GM12865 (cell line): ENCODE data around the gene SLC4A5.

Experiments used
- DNase-seq: peaks from one replicate; pipeline ENCODE4 v3.0.0; 2010; ENCODE audit warnings: low read depth
- H3K4me3 ChIP-seq: 2 replicates; pipeline ENCODE4 v1.5.1; 2011; ENCODE audit warnings: mild to moderate bottlenecking, low read depth, low read length, control low read depth
- TF ChIP-seq, protein P1 (sequence below): IDR thresholded peaks from 2 replicates; pipeline ENCODE4 v1.5.1; 2011; ENCODE audit warnings: low read length, control low read depth, low read depth, inconsistent platforms; ENCODE audit not compliant: insufficient read depth; ENCODE audit errors: missing control alignments

SLC4A5 gene

DNA sequence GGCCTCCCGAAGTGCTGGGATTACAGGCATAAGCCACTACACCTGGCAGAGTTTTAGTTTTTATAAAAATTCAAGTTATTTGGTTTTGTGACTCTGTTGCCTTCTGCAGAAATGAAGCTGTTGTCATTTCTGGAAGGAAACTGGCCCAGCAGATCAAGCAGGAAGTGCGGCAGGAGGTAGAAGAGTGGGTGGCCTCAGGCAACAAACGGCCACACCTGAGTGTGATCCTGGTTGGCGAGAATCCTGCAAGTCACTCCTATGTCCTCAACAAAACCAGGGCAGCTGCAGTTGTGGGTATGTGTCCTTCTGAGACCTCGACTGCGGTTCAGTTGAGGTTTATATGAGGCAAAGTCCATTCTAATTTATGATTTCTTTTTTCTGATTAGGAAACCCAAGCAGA is 137.6 kb downstream of the SLC4A5 start:
- DNase-seq, result peak; percentile 61
- peak overlapping the region; percentile 1 for H3K4me3 ChIP-seq
- TF ChIP-seq, protein P1, sequence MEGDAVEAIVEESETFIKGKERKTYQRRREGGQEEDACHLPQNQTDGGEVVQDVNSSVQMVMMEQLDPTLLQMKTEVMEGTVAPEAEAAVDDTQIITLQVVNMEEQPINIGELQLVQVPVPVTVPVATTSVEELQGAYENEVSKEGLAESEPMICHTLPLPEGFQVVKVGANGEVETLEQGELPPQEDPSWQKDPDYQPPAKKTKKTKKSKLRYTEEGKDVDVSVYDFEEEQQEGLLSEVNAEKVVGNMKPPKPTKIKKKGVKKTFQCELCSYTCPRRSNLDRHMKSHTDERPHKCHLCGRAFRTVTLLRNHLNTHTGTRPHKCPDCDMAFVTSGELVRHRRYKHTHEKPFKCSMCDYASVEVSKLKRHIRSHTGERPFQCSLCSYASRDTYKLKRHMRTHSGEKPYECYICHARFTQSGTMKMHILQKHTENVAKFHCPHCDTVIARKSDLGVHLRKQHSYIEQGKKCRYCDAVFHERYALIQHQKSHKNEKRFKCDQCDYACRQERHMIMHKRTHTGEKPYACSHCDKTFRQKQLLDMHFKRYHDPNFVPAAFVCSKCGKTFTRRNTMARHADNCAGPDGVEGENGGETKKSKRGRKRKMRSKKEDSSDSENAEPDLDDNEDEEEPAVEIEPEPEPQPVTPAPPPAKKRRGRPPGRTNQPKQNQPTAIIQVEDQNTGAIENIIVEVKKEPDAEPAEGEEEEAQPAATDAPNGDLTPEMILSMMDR, result no peak

DNA sequence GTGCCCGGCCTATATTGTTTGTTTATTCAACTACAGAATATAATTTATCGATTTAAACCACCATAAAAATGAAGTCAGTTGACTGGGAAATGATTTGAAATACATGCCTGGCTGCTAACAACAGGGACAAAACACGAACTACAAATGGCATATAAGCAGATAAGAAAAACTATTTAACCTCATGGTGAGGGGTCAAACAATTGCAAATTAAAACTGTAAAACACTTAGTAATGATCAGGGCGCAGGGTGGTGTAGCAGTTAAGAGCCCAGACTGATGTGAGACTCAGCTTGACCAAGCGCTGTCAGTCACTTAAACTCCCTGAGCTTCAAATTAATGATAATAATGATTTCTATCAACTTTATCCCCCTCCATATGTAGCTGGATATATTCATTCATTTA is 138.1 kb downstream of the SLC4A5 start:
- peak overlapping the region; percentile 1 for H3K4me3 ChIP-seq
- DNase-seq, result no peak
- TF ChIP-seq, protein P1, result no peak

DNA sequence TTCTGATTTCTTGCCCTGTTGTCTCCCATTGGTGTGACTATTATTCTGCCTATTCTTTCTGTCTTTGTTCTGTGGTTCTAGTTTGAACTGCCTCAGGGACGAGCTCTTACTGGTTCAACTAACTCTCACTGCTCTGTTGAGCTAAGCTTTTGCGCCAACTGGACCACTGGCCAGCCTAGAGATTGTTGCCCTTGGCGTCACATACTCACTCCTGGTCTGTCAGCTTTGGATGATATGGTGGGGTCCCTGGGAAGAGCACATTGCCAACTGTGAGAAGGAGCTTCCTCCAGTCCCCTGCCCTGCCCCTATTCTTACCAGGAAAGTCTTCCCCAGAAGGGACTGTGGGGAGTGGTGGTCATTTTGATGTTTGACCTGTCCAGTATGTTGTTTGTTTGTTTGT is 138.8 kb downstream of the SLC4A5 start:
- TF ChIP-seq, protein P1, result no peak
- DNase-seq, result no peak
- no peak overlapping the region for H3K4me3 ChIP-seq

DNA sequence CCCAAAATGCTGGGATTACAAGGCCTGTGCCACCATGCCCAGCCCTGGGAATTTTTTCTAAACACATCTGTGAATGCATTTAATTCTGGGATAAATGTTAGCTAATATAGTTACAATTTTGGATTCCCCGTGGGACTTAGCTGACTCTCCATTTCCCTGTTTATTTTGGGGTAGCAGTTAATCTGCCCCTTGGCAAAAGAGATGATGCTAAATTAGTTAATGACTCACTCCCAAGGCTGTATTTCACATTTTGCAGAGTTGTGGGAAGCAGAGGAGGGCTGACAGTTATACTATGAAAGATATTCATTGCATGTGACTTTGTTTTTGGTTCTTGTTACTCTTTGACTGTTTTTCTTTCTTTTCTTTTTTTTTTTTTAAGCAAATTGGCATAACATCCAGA is 141.6 kb downstream of the SLC4A5 start:
- no peak for DNase-seq
- TF ChIP-seq, protein P1, result no peak
- no peak overlapping the region for H3K4me3 ChIP-seq

DNA sequence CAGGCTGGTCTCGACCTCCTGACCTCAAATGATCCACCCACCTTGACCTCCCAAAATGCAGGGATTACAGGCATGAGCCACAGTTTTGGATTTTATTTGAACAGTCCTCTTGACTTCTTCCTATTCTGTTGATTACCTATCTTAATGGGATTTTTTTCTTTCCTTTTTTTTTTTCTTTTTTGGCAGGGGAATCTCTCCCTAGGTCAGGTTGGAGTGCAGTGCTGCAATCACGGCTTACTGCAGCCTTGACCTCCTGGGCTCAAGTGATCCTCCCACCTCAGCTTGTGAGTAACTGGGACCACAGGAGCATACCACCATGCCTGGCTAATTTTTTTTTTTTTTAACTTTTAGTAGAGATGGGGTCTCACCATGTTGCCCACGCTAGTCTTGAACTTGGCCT is 142.0 kb downstream of the SLC4A5 start:
- DNase-seq, result no peak
- H3K4me3 ChIP-seq, result 0 out of 2 replicates have a peak overlapping the region, but pooled peaks have one; percentile 3
- TF ChIP-seq, protein P1, result no peak

DNA sequence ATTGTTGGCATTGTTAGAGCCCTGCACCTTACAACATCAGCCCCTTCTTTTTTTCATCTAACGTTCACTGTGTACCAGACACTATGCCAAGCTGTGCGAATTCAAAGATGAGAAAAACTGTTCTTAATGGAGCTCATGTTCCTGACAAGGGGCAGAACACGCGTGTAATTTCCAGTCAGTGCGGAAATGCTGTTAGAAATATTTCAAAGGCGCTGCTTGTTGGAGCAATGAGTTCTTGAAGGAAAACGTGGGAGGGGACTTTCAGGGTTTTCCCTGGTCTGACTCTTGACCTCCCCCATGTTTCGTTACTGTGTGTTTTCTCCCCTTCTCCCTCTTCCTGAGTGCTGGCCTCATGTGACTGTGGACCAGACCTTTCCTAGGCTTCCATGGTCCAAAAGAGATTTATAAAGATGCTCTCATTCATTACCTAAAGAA is 143.3 kb downstream of the SLC4A5 start:
- TF ChIP-seq, protein P1, result no peak
- DNase-seq, result no peak
- peak overlapping the region; percentile 97 for H3K4me3 ChIP-seq

DNA sequence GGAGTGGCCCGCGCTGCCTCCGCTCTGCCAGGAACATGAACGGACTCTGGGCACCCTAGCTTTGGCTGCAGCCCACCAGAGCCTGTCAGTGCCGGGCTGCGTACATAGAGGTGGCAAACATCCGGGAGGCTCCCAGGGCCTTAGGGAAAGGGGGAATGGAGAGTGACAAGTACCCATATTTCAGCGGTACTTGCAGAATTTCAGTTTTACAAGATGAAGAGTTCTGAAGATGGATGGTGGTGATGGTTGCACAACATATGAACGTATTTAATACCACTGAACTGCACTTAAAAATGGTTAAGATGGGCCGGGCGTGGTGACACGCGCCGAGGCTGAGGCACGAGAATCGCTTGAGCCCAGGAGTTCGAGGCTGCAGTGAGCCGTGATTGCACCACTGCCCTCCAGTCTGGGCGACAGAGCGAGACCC is 143.9 kb downstream of the SLC4A5 start:
- DNase-seq, result no peak
- H3K4me3 ChIP-seq, result peak overlapping the region; percentile 97
- TF ChIP-seq, protein P1, result no peak
